ENCODE results near the gene EYS.
A peak's percentile ranks its signal among the peaks of the same experiment; 100 is the strongest.
"Not testable (repeated sequence)": the region's sequence is repeated elsewhere in the genome, so short reads cannot be mapped to it uniquely, and the experiment has no call there.

The EYS gene

DNA sequence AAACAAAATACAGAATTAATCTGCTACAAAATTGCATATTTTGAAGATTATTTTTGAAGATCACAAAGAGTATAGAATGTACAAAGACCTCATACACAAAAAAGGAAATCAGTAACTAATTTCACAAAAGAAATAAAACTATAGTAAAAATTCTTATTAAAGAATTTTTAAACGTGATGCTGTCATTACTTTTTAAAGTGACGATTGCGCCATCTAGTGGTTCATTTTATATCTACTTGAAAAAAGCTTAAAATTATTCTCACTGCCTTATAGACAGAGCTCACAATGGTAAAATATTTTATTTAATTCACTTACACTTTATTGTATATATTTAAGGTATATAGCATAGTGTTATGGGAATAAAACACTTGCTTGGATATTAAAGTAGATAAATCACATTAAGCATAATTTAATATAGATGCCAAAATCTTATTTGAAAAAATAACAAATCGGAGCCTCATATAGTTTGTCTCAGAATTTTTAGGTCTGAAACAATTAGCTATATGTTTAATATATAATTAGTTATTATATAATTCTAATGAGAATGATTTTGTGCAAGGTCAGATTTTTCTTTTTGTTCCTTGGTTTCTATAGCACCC, 1942.6 kb downstream of the EYS start:
- no peak overlapping the region for H3K27ac ChIP-seq
- TF ChIP-seq, protein P1, sequence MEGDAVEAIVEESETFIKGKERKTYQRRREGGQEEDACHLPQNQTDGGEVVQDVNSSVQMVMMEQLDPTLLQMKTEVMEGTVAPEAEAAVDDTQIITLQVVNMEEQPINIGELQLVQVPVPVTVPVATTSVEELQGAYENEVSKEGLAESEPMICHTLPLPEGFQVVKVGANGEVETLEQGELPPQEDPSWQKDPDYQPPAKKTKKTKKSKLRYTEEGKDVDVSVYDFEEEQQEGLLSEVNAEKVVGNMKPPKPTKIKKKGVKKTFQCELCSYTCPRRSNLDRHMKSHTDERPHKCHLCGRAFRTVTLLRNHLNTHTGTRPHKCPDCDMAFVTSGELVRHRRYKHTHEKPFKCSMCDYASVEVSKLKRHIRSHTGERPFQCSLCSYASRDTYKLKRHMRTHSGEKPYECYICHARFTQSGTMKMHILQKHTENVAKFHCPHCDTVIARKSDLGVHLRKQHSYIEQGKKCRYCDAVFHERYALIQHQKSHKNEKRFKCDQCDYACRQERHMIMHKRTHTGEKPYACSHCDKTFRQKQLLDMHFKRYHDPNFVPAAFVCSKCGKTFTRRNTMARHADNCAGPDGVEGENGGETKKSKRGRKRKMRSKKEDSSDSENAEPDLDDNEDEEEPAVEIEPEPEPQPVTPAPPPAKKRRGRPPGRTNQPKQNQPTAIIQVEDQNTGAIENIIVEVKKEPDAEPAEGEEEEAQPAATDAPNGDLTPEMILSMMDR (conservative IDR thresholded peaks at IDR 0.05): peak; percentile 67

DNA sequence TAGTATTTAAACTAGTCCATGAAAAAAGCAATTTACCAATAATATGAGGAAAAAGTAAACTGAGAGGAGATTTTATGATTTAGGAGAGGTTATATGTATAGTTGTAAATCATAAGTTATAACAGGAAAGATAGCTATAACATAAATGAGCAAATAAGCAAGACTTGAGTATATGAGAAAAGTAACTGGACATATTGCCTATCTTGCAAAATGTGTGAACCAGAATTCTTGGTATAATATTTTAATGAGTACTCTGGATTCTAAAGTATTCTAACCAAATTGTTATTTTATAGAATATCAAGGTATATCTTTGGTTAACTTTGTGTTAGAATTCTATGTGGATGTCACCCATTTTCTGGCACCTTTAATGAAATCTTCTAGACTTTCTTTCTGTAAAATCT, 1946.8 kb downstream of the EYS start:
- no peak overlapping the region for H3K27ac ChIP-seq
- TF ChIP-seq, protein P1 (conservative IDR thresholded peaks at IDR 0.05): no peak

DNA sequence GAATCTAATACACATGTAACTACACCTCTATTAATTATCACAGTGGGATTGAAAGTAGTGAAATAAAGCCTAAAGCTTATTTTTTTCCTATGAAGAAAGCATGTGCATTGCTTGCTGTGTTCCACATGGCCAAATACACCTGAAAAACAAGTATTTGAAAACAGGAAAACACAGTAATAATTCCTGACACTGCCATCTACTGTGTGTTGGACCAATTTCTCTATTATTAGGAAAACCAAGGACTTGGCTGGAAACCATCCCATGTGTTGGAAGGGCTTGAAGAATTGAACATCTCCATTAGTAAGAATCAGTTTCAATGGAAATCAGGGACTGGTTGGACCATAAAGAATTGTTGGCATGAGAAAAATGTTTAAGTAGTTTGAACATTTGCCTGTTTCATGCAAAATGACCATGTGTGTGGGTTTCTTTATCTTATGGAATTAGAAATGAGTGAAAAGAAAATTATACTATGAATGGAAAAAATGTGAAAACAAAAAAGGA, 1947.4 kb downstream of the EYS start:
- TF ChIP-seq, protein P1 (conservative IDR thresholded peaks at IDR 0.05): no peak; the same call in 1 of the 2 replicates
- no peak overlapping the region for H3K27ac ChIP-seq

DNA sequence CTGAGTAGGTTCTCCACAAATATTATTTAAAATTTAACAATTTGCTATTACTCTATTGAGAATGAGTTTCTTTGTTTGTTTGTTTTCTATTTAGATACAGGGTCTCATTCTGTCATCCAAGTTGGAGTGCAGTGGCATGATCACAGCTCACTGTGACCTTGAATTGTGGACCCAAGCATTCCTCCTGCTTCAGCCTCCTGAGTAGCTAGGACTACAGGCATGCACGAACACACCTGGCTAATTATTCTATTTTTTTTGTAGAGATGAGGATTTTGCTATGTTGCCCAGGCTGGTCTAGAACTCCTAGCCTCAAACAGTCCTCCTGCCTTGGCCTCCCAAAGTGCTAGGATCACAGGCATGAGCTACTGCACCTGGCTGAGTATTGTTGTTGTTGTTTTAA, 1949.2 kb downstream of the EYS start:
- TF ChIP-seq, protein P1 (conservative IDR thresholded peaks at IDR 0.05): no peak

DNA sequence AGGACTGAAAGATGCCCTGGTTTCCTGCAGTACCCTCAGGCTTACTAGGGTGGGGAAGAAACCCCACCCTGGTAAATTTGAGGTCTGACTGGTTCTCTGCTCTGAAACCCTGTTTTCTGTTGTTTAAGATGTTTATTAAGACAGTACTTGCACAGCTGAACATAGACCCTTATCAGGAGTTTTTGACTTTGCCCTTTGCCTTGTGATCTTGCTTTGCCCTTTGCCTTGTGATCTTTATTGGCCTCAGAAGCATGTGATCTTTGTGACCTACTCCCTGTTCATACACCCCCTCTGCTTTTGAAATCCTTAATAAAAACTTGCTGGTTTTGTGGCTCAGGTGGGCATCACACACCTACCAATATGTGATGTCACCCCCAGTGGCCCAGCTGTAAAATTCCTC, 1949.8 kb downstream of the EYS start:
- not testable (repeated sequence) for H3K27ac ChIP-seq

More for the DNA sequence above, 1949.2 kb downstream of the EYS start:
- H3K27ac ChIP-seq: no peak overlapping the region

DNA sequence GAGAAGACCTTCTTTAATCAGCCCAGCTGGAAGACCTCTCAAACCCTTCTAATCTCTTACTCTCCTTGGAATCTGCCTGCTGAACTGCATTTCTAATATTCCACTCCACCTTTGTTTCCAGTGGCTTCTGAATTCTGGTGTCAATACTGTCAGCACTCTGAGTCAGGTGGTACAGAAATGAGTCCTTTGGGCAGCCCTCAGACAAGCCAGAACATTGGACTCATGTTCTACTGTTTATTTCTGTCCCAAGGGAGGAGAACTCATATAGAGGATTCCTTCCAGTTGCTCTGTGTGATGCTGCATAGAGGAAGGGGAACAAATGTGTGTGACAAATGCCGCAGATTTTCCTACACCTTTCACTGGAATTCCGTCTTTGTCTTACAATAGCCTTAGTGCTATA, 1956.6 kb downstream of the EYS start:
- TF ChIP-seq, protein P1 (conservative IDR thresholded peaks at IDR 0.05): no peak
- no peak overlapping the region for H3K27ac ChIP-seq

DNA sequence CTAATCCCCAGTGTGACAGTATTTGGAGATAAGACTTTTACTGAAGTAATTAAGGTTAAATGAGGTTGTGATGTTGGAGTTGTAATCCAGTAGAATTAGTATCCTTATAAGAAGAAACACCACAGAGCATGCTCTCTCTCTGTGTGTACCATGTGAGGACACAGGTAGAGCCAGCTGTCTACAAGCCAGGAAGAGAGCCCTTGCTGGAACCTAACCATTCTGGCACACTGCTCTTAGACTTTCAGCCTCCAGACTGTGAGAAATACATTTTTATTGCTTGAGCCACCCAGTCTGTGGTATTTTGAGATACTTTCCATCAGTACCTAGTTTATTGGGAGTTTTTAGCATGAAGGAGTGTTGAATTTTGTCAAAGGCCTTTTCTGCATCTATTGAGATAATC, 1961.2 kb downstream of the EYS start:
- H3K27ac ChIP-seq: no peak overlapping the region
- TF ChIP-seq, protein P1 (conservative IDR thresholded peaks at IDR 0.05): no peak

DNA sequence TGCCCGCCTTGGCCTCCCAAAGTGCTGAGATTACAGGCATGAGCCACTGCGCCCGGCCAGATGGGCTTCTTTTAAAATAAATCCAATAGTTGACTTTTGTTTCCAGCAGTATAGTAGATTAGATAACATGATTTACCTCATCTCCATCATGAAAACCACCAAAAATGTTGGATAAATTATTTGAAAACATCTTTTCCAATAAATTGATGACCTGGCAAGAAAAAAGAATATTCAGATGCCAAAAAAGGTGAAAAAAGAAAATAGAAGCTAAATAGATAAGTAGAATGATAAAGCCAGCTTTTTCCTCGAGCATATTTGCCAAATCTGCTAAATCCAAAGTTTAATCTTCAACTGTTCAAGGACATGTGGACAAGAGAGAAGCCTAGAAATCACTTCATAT, 1962.2 kb downstream of the EYS start:
- no peak overlapping the region for H3K27ac ChIP-seq
- TF ChIP-seq, protein P1 (conservative IDR thresholded peaks at IDR 0.05): no peak

All from VCaP (cell line).